A549 (cell line): ENCODE measurements around the gene KDM4B.

ENCODE experiments used
- CEBPB ChIP-seq, 2 experiments: fragments of >200 bp in 1 of 2; sonication (Bioruptor Twin) in 1 of 2; formaldehyde crosslinking in 1 of 2; IDR thresholded peaks; 2 replicates each; pipeline ENCODE4 v1.6.1; 2012 to 2016
- EP300 ChIP-seq, 2 experiments: fragments of >200 bp; sonication (Bioruptor Twin); formaldehyde crosslinking; IDR thresholded peaks; 2 replicates in 1 of 2; 3 replicates in 1 of 2; pipeline ENCODE4 v1.6.1; 2016 to 2017
- ESRRA ChIP-seq: fragments of 150-350 bp; IDR thresholded peaks from 2 replicates; pipeline ENCODE4 v1.6.1; 2014; ENCODE audit warnings: mild to moderate bottlenecking, low read length, borderline replicate concordance
- KDM5A ChIP-seq: fragments of 200-600 bp; sonication (generic); IDR thresholded peaks from 2 replicates; pipeline ENCODE4 v1.6.1; 2016; ENCODE audit warnings: antibody characterized with exemption, mild to moderate bottlenecking
- MAZ ChIP-seq: fragments of 150-350 bp; IDR thresholded peaks from 2 replicates; pipeline ENCODE4 v1.6.1; 2014; ENCODE audit warnings: antibody characterized with exemption, low read depth, low read length, borderline replicate concordance
- POLR2A ChIP-seq: IDR thresholded peaks from 2 replicates; pipeline ENCODE4 v1.6.1; 2012; ENCODE audit warnings: mild to moderate bottlenecking, low read length
- RCOR1 ChIP-seq: fragments of 150-350 bp; IDR thresholded peaks from 2 replicates; pipeline ENCODE4 v1.6.1; 2014; ENCODE audit warnings: antibody characterized with exemption, low read length, low read depth
- TF ChIP-seq, protein P1 (sequence below): fragments of >200 bp; sonication (Bioruptor Twin); formaldehyde crosslinking; IDR thresholded peaks from 3 replicates; pipeline ENCODE4 v1.6.1; 2016
- TF ChIP-seq, protein P2 (sequence below): IDR thresholded peaks from 2 replicates; pipeline ENCODE4 v1.6.1; 2012
- TF ChIP-seq, protein P3 (sequence below): fragments of 200-600 bp; sonication (generic); IDR thresholded peaks from 2 replicates; pipeline ENCODE4 v1.6.1; 2016; ENCODE audit warnings: antibody characterized with exemption, mild to moderate bottlenecking, moderate library complexity
- TF ChIP-seq, protein P4 (sequence below): fragments of >200 bp; sonication (Bioruptor Twin); formaldehyde crosslinking; IDR thresholded peaks from 3 replicates; pipeline ENCODE4 v1.5.1; 2016

DNA sequence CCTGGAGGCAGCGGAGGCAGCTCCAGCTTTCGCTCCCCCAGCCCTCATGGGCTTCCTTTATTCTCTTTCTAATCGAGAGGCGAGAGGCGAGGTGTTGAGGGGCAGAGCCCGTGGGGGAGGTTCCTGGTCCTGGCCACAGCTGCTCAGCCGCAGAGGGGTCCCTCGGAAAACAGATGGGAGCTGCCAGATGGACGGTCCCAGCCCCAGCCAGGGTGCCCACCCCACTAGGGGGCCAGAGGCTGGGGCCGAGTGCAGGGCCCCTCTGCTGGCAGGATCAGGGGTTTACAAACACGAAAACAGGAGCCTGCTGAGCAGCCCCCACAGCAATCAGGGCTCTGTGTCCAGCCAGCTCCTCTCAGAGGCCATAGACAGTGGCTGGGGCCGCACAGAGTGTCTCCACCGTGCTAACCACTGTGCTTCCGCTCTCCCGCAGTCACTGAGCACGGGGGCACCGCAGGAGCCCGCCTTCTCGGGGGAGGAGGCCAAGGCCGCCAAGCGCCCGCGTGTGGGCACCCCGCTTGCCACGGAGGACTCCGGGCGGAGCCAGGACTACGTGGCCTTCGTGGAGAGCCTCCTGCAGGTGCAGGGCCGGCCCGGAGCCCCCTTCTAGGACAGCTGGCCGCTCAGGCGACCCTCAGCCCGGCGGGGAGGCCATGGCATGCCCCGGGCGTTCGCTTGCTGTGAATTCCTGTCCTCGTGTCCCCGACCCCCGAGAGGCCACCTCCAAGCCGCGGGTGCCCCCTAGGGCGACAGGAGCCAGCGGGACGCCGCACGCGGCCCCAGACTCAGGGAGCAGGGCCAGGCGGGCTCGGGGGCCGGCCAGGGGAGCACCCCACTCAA is 182.2 kb downstream of the KDM4B start:
- TF ChIP-seq, protein P1, sequence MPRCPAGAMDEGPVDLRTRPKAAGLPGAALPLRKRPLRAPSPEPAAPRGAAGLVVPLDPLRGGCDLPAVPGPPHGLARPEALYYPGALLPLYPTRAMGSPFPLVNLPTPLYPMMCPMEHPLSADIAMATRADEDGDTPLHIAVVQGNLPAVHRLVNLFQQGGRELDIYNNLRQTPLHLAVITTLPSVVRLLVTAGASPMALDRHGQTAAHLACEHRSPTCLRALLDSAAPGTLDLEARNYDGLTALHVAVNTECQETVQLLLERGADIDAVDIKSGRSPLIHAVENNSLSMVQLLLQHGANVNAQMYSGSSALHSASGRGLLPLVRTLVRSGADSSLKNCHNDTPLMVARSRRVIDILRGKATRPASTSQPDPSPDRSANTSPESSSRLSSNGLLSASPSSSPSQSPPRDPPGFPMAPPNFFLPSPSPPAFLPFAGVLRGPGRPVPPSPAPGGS = no peak
- TF ChIP-seq EP300 (IDR thresholded peaks at IDR 0.05) (no peak), RCOR1 (no peak), MAZ (no peak), ESRRA (no peak), CEBPB (IDR thresholded peaks at IDR 0.05) (no peak), POLR2A (no peak), KDM5A (no peak)
- TF ChIP-seq, protein P2, sequence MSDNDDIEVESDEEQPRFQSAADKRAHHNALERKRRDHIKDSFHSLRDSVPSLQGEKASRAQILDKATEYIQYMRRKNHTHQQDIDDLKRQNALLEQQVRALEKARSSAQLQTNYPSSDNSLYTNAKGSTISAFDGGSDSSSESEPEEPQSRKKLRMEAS = no peak
- TF ChIP-seq, protein P3, sequence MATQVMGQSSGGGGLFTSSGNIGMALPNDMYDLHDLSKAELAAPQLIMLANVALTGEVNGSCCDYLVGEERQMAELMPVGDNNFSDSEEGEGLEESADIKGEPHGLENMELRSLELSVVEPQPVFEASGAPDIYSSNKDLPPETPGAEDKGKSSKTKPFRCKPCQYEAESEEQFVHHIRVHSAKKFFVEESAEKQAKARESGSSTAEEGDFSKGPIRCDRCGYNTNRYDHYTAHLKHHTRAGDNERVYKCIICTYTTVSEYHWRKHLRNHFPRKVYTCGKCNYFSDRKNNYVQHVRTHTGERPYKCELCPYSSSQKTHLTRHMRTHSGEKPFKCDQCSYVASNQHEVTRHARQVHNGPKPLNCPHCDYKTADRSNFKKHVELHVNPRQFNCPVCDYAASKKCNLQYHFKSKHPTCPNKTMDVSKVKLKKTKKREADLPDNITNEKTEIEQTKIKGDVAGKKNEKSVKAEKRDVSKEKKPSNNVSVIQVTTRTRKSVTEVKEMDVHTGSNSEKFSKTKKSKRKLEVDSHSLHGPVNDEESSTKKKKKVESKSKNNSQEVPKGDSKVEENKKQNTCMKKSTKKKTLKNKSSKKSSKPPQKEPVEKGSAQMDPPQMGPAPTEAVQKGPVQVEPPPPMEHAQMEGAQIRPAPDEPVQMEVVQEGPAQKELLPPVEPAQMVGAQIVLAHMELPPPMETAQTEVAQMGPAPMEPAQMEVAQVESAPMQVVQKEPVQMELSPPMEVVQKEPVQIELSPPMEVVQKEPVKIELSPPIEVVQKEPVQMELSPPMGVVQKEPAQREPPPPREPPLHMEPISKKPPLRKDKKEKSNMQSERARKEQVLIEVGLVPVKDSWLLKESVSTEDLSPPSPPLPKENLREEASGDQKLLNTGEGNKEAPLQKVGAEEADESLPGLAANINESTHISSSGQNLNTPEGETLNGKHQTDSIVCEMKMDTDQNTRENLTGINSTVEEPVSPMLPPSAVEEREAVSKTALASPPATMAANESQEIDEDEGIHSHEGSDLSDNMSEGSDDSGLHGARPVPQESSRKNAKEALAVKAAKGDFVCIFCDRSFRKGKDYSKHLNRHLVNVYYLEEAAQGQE = no peak
- TF ChIP-seq, protein P4, sequence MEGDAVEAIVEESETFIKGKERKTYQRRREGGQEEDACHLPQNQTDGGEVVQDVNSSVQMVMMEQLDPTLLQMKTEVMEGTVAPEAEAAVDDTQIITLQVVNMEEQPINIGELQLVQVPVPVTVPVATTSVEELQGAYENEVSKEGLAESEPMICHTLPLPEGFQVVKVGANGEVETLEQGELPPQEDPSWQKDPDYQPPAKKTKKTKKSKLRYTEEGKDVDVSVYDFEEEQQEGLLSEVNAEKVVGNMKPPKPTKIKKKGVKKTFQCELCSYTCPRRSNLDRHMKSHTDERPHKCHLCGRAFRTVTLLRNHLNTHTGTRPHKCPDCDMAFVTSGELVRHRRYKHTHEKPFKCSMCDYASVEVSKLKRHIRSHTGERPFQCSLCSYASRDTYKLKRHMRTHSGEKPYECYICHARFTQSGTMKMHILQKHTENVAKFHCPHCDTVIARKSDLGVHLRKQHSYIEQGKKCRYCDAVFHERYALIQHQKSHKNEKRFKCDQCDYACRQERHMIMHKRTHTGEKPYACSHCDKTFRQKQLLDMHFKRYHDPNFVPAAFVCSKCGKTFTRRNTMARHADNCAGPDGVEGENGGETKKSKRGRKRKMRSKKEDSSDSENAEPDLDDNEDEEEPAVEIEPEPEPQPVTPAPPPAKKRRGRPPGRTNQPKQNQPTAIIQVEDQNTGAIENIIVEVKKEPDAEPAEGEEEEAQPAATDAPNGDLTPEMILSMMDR = no peak
